ENCODE results near the gene TSPAN32. TPM values are rescaled to one million over a fixed set of nuclear protein-coding genes. Genes with fewer than 3 reads are reported as not detected.

Gene TSPAN32
- total RNA-seq, 2 donors from 2014 or later = not detected

GRCh38 chr11:2259897-2260451 lies 41.8 kb upstream of the TSPAN32 start:
- Mint-ChIP-seq H3K9me3 (no peaks in the 10 kb centered on the region), H3K27me3 (ENCODE audit: insufficient read depth) (peaks cover 25% of the 10 kb centered on the region)

GRCh38 chr11:2260491-2261364 lies 41.1 kb upstream of the TSPAN32 start:
- Histone ChIP-seq H3K9me3 (ENCODE audit: control insufficient read depth, low read length) (no peaks in the 10 kb centered on the region), H3K36me3 (ENCODE audit: control insufficient read depth, insufficient read depth, low read length) (no peaks in the 10 kb centered on the region), H3K9ac (ENCODE audit: extremely low read depth, low read length, poor library complexity, severe bottlenecking) (no peak overlapping the region), H3K27me3 (ENCODE audit: control insufficient read depth, insufficient read depth, low read length, poor library complexity, severe bottlenecking) (peaks cover 14% of the 10 kb centered on the region), H3K4me3 (ENCODE audit: low read length) (no peak overlapping the region), H3K4me1 (ENCODE audit: control insufficient read depth, insufficient read depth, low read length) (no peaks in the 10 kb centered on the region), H3K27ac (ENCODE audit: low read depth, low read length) (no peak overlapping the region)
- peak; percentile 30 for DNase-seq
- peaks cover 31% of the 10 kb centered on the region for H3K27me3 Mint-ChIP-seq (ENCODE audit: insufficient read depth)
- no peaks in the 10 kb centered on the region for H3K4me1 Mint-ChIP-seq
- no peak for TF ChIP-seq CTCF (conservative IDR thresholded peaks at IDR 0.05)
- 89 to 90% methylated on average over 13 to 26 of the region's 26 CpGs for WGBS, 2 experiments (ENCODE audit: insufficient coverage in 1 of 2, insufficient read length in 1 of 2)
- H3K4me3 Mint-ChIP-seq = no peak overlapping the region
- no peak overlapping the region for H3K27ac Mint-ChIP-seq
- H3K9me3 Mint-ChIP-seq = no peaks in the 10 kb centered on the region
- H3K36me3 Mint-ChIP-seq (ENCODE audit: low read depth) = no peaks in the 10 kb centered on the region

More at GRCh38 chr11:2259897-2260451, 41.8 kb upstream of the TSPAN32 start:
- H3K4me1 ChIP-seq (ENCODE audit: control insufficient read depth, insufficient read depth, low read length) = no peaks in the 10 kb centered on the region
- no peak overlapping the region for H3K27ac ChIP-seq (ENCODE audit: low read depth, low read length)
- H3K9me3 ChIP-seq (ENCODE audit: control insufficient read depth, low read length) = no peaks in the 10 kb centered on the region
- H3K36me3 ChIP-seq (ENCODE audit: control insufficient read depth, insufficient read depth, low read length) = no peaks in the 10 kb centered on the region
- no peak for TF ChIP-seq CTCF (conservative IDR thresholded peaks at IDR 0.05)
- 86 to 97% methylated on average over 6 to 12 of the region's 12 CpGs for WGBS, 2 experiments (ENCODE audit: insufficient coverage in 1 of 2, insufficient read length in 1 of 2)
- Mint-ChIP-seq H3K4me3 (no peak overlapping the region), H3K27ac (no peak overlapping the region), H3K4me1 (no peaks in the 10 kb centered on the region), H3K36me3 (ENCODE audit: low read depth) (no peaks in the 10 kb centered on the region)
- peak; percentile 36 for DNase-seq
- H3K4me3 ChIP-seq (ENCODE audit: low read length) = no peak overlapping the region
- peaks cover 7% of the 10 kb centered on the region for H3K27me3 ChIP-seq (ENCODE audit: control insufficient read depth, insufficient read depth, low read length, poor library complexity, severe bottlenecking)
- no peak overlapping the region for H3K9ac ChIP-seq (ENCODE audit: extremely low read depth, low read length, poor library complexity, severe bottlenecking)

- no peak overlapping the region for H3K4me3 Mint-ChIP-seq
Observed at GRCh38 chr11:2261436-2262230, 40.2 kb upstream of the TSPAN32 start.

More at GRCh38 chr11:2261436-2262230, 40.2 kb upstream of the TSPAN32 start:
- no peak overlapping the region for H3K27ac Mint-ChIP-seq
- 88 to 91% methylated on average over 17 to 21 of the region's 21 CpGs for WGBS, 2 experiments (ENCODE audit: insufficient coverage in 1 of 2, insufficient read length in 1 of 2)
- H3K9me3 Mint-ChIP-seq = no peaks in the 10 kb centered on the region
- TF ChIP-seq CTCF (conservative IDR thresholded peaks at IDR 0.05) = no peak
- H3K9me3 ChIP-seq (ENCODE audit: control insufficient read depth, low read length) = no peaks in the 10 kb centered on the region
- no peak overlapping the region for H3K9ac ChIP-seq (ENCODE audit: extremely low read depth, low read length, poor library complexity, severe bottlenecking)
- no peaks in the 10 kb centered on the region for H3K36me3 Mint-ChIP-seq (ENCODE audit: low read depth)
- H3K27ac ChIP-seq (ENCODE audit: low read depth, low read length) = no peak overlapping the region
- no peaks in the 10 kb centered on the region for H3K36me3 ChIP-seq (ENCODE audit: control insufficient read depth, insufficient read depth, low read length)
- no peaks in the 10 kb centered on the region for H3K4me1 ChIP-seq (ENCODE audit: control insufficient read depth, insufficient read depth, low read length)
- peaks cover 23% of the 10 kb centered on the region for H3K27me3 ChIP-seq (ENCODE audit: control insufficient read depth, insufficient read depth, low read length, poor library complexity, severe bottlenecking)
- DNase-seq = peak; percentile 38
- H3K4me3 ChIP-seq (ENCODE audit: low read length) = no peak overlapping the region
- no peaks in the 10 kb centered on the region for H3K4me1 Mint-ChIP-seq
- peaks cover 38% of the 10 kb centered on the region for H3K27me3 Mint-ChIP-seq (ENCODE audit: insufficient read depth)
